Endothelial cell of umbilical vein (primary cell): ENCODE data around the gene POU5F1. TPM values are rescaled to one million over a fixed set of nuclear protein-coding genes. Genes with fewer than 3 reads are reported as not detected.

Source experiments
- BruUV-seq: library from RNA; stranded (reverse); fragments of 400-500 nt; replicated peaks from 2 replicates; lab custom pipeline; 2021; lab: Mats Ljungman, UMichigan
- CTCF ChIA-PET: fragments of 300-600, 350-600 bp; sonication (Branson Sonifier 250); formaldehyde crosslinking; loops from one replicate; lab custom pipeline; 2021; ENCODE audit warnings: antibody characterized with exemption, inconsistent platforms; lab: Charles Lee
- POLR2A ChIA-PET: fragments of 300-600, 350-600 bp; sonication (Branson Sonifier 250); formaldehyde crosslinking; loops from one replicate; lab custom pipeline; 2021; ENCODE audit warnings: antibody characterized with exemption, inconsistent platforms; lab: Charles Lee
- DNase-seq: peaks from one replicate; pipeline ENCODE4 v3.0.0-alpha.2; 2011; ENCODE audit warnings: low read depth, low spot score
- FAIRE-seq: peaks from 2 replicates; lab custom pipeline; 2011; peaks lifted over from hg19 to GRCh38; lab: Jason Lieb, UNC
- H2AFZ ChIP-seq: 2 replicates; pipeline ENCODE4 v1.6.0; 2012; ENCODE audit warnings: low read depth, low read length, control low read depth, inconsistent platforms
- H3K27ac ChIP-seq: 2 replicates; pipeline ENCODE4 v1.5.1; 2011; ENCODE audit warnings: low read depth, mild to moderate bottlenecking, control low read depth, low read length, moderate library complexity; ENCODE audit not compliant: insufficient read depth
- H3K27me3 ChIP-seq, 2 experiments: 2 replicates each; pipeline versions ENCODE4 v1.6.0 to v1.6.1; 2011; ENCODE audit warnings: low read length in 2 of 2, mixed read lengths in 1 of 2; ENCODE audit not compliant: control insufficient read depth in 2 of 2, insufficient read depth in 2 of 2
- H3K36me3 ChIP-seq, 2 experiments: 2 replicates in 1 of 2; 3 replicates in 1 of 2; pipeline ENCODE4 v1.5.1; 2011; ENCODE audit warnings: low read length in 2 of 2, mild to moderate bottlenecking in 1 of 2, moderate library complexity in 1 of 2; ENCODE audit not compliant: control insufficient read depth in 2 of 2, insufficient read depth in 2 of 2; ENCODE audit errors: extremely low read depth in 1 of 2
- H3K4me1 ChIP-seq: 3 replicates; pipeline ENCODE4 v1.5.1; 2011; ENCODE audit warnings: mild to moderate bottlenecking, low read length; ENCODE audit not compliant: control insufficient read depth, insufficient read depth; ENCODE audit errors: extremely low read depth
- H3K4me2 ChIP-seq: 2 replicates; pipeline ENCODE4 v1.6.1; 2011; ENCODE audit warnings: low read length, control low read depth, mixed read lengths; ENCODE audit not compliant: insufficient read depth
- H3K4me3 ChIP-seq, 3 experiments: fragments of 200-600 bp in 1 of 3; sonication (generic), shearing (Covaris generic) in 1 of 3; replicated peaks in 1 of 3; 2 replicates each; pipeline ENCODE4 v1.5.1; 2011 to 2016; ENCODE audit warnings: control low read depth in 3 of 3, low read length in 3 of 3, mild to moderate bottlenecking in 2 of 3, inconsistent platforms in 1 of 3, low read depth in 1 of 3, moderate library complexity in 1 of 3; ENCODE audit not compliant: insufficient read depth in 1 of 3
- H3K79me2 ChIP-seq: 2 replicates; pipeline ENCODE4 v1.6.0; 2012; ENCODE audit warnings: low read length, inconsistent platforms; ENCODE audit not compliant: control insufficient read depth, insufficient read depth
- H3K9ac ChIP-seq: replicated peaks from 2 replicates; pipeline ENCODE3; 2011; ENCODE audit warnings: low read length, control low read depth; ENCODE audit not compliant: insufficient read depth; ENCODE audit errors: extremely low read depth
- H3K9me1 ChIP-seq: replicated peaks from 3 replicates; pipeline ENCODE4 v1.6.0; 2011; ENCODE audit warnings: mild to moderate bottlenecking, low read length; ENCODE audit not compliant: control insufficient read depth, insufficient read depth; ENCODE audit errors: extremely low read depth
- H3K9me3 ChIP-seq: replicated peaks from 2 replicates; pipeline ENCODE4 v1.5.1; 2012; ENCODE audit warnings: low read length, inconsistent platforms; ENCODE audit not compliant: control insufficient read depth, insufficient read depth
- H4K20me1 ChIP-seq: replicated peaks from 2 replicates; pipeline ENCODE3; 2011; ENCODE audit warnings: mild to moderate bottlenecking, low read length; ENCODE audit not compliant: control insufficient read depth, insufficient read depth; ENCODE audit errors: extremely low read depth
- CTCF ChIP-seq, 2 donors: IDR thresholded peaks; 1 replicate in 1 of 2; 2 replicates in 1 of 2; pipeline ENCODE4 v1.5.1; 2011; ENCODE audit warnings: low read length in 2 of 2, mild to moderate bottlenecking in 2 of 2, moderate library complexity in 2 of 2, control low read depth in 1 of 2, inconsistent platforms in 1 of 2, low read depth in 1 of 2; ENCODE audit not compliant: insufficient read depth in 1 of 2; ENCODE audit errors: extremely low read depth in 1 of 2
- EZH2 ChIP-seq: IDR thresholded peaks from 2 replicates; pipeline ENCODE4 v1.6.1; 2012; ENCODE audit warnings: borderline replicate concordance, low read depth, mild to moderate bottlenecking, moderate library complexity, low read length, inconsistent platforms; ENCODE audit not compliant: severe bottlenecking
- JUN ChIP-seq: IDR thresholded peaks from 2 replicates; pipeline ENCODE4 v1.6.1; 2011; ENCODE audit warnings: borderline replicate concordance, low read depth; ENCODE audit not compliant: insufficient read length, insufficient read depth
- MAX ChIP-seq: IDR thresholded peaks from 2 replicates; pipeline ENCODE4 v1.6.1; 2011; ENCODE audit not compliant: insufficient read depth, insufficient read length
- POLR2A ChIP-seq: IDR thresholded peaks from 2 replicates; pipeline ENCODE4 v1.6.1; 2012; ENCODE audit warnings: low read depth, mild to moderate bottlenecking, control low read depth, low read length
- dilution Hi-C: fragments of 300-500 bp; cut with MboI; formaldehyde crosslinking; loops from one replicate; pipeline ENCODE4 v1.15.0; 2019; ENCODE audit warnings: low sequenced_read_pairs; ENCODE audit not compliant: extremely low pct_ligation_motif_present
- intact Hi-C: fragments of 100-400 bp; cut with micrococcal nuclease; formaldehyde crosslinking; loops from one replicate; pipeline ENCODE4 v1.10.0; 2022
- polyA plus RNA-seq, 4 experiments: library from polyadenylated mRNA; depleted of rRNA in 3 of 4; stranded (reverse) in 3 of 4; unstranded in 1 of 4; fragments of >200 nt; gene quantifications; 2 replicates each; pipeline versions ENCODE4 v1.2.1 to v1.2.3, GENCODE V29; 2011 to 2012; ENCODE audit warnings: missing spikeins in 1 of 4
- total RNA-seq: library from RNA; stranded (reverse); gene quantifications from 2 replicates; pipeline ENCODE4 v1.2.3, GENCODE V29; 2021

POU5F1 gene
- total and polyA plus RNA-seq, 2 donors (not counting 3 experiments of a cell fraction or from before 2014, with no cell fraction given): 0.63 TPM; not detected in 1

DNA sequence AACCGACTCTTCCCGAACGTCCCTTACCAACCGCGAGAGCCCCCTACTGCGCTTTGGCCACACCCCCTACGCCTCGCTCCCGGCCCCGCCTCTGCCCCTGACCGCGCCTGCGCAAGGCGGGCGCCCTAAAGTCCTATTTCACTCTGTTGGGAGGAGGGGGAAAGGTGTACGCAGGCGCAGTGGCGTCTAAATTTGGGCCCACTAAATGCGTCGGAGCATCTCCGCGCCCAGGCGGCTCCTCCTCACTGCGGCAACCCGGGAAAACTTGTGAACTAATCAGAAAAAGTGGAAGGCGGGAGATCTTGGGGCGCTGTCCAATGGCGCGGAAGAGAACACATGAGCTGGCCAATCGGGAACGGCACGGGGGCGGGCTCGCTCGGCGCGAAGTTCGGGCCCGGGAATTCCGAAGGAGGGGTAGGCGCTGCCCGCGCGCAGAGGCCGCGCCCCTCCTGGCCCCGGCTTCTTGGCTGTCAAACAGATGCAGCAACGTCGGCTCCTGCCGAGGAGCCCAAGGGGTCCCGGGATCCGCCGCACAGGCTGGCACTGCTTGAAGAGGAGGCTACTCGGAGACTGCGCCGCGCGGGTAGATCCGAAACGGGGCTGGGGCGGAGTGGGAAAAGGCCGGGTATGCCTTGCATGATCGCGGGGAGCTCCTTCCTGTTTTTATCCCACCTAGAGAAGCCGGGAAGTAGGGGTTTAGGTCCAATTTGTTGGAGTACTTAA lies 12.2 kb downstream of the POU5F1 start, which contains the start of gene TCF19:
Gene TCF19, plus strand, starts transcription at position 450 of the 723 bp plus-strand sequence. CDS start 881 bp downstream, outside the sequence.
- no TSS peak for BruUV-seq

More for the DNA sequence above, 12.2 kb downstream of the POU5F1 start, which contains the start of gene TCF19:
- DNase-seq: peak; percentile 100
- H3K27ac ChIP-seq: peak within 1 kb of the TSS; percentile 30
- peaks cover 15% of the 10 kb centered on the region for H3K79me2 ChIP-seq
- H4K20me1 ChIP-seq: no peaks in the 10 kb centered on the region
- intact Hi-C loops: loop anchor here (1.0 kb wide), 3 partner anchors 22 to 36 kb away; no protein-coding TSS in a partner anchor
- ChIA-PET POLR2A (interaction anchor here (1.3 kb wide), 1 partner anchor 10 kb away, joined by 3 read pairs; no protein-coding TSS in a partner anchor), CTCF (interaction anchor here (0.6 to 3.7 kb wide), 11 partner anchors 11 to 370 kb away, joined by 3 to 16 read pairs (median 4); partner anchors contain the start of gene PSORS1C2)
- peak within 1 kb of the TSS; percentile 97 for H3K4me2 ChIP-seq
- dilution Hi-C loops: no loop called here
- H2AFZ ChIP-seq: peak within 1 kb of the TSS; percentile 96
- no peaks in the 10 kb centered on the region for H3K27me3 ChIP-seq
- H3K9ac ChIP-seq: peak within 1 kb of the TSS; percentile 89
- H3K4me1 ChIP-seq: peaks cover 12% of the 10 kb centered on the region
- H3K36me3 ChIP-seq: no peaks in the 10 kb centered on the region
- H3K9me1 ChIP-seq: no peaks in the 10 kb centered on the region
- peak within 1 kb of the TSS; percentile 72 to 90 (median 90) for H3K4me3 ChIP-seq
- no peaks in the 10 kb centered on the region for H3K9me3 ChIP-seq
- peak; percentile 99 for FAIRE-seq
- TF ChIP-seq JUN (no peak), MAX (peak; percentile 42), POLR2A (peak; percentile 3), EZH2 (no peak), CTCF (IDR thresholded peaks at IDR 0.05; ENCODE audit: extremely low read depth in 1 of 2, insufficient read depth in 1 of 2, low read depth in 1 of 2, low read length in 2 of 2) (no peak)
